ENCODE data around the gene TPK1. TPM values are rescaled to one million over a fixed set of nuclear protein-coding genes. Genes with fewer than 3 reads are reported as not detected.

The TPK1 gene
- polyA plus RNA-seq, 1 of the 3 experiments (the other 2 are of a cell fraction): 3.3 TPM

GRCh38 chr7:144884896-144885295, 49.0 kb upstream of the TPK1 start:
- Histone ChIP-seq H3K4me3 (ENCODE audit: low read depth in 2 of 2, low read length in 1 of 2) (no peak overlapping the region), H3K36me3 (replicated peaks in 1 of 2; ENCODE audit: control insufficient read depth in 1 of 2, insufficient read depth in 2 of 2, low read length in 1 of 2) (no peaks in the 10 kb centered on the region), H3F3A (replicated peaks; ENCODE audit: insufficient read depth) (no peaks in the 10 kb centered on the region), H3K9me2 (no peaks in the 10 kb centered on the region), H3K9ac (no peak overlapping the region), H3K4me2 (no peak overlapping the region), H3K27me3 (ENCODE audit: insufficient read depth) (peaks cover 3% of the 10 kb centered on the region; the same call in 1 of the 2 replicates), H4K20me1 (ENCODE audit: insufficient read depth) (no peaks in the 10 kb centered on the region), H3K9me3 (no peaks in the 10 kb centered on the region), H3K27ac (ENCODE audit: low read depth in 2 of 2, low read length in 1 of 2) (no peak overlapping the region), H3K4me1 (ENCODE audit: control insufficient read depth in 1 of 2, insufficient read depth in 2 of 2, low read depth in 1 of 2, low read length in 1 of 2) (no peaks in the 10 kb centered on the region), H2AFZ (ENCODE audit: low read depth) (no peak overlapping the region), H3K79me2 (ENCODE audit: insufficient read depth) (no peaks in the 10 kb centered on the region)
- ChIA-PET POLR2A (no interaction called here), CTCF (no interaction called here)
- TF ChIP-seq YY1 (IDR thresholded peaks at IDR 0.05; ENCODE audit: low read depth) (no peak), FOXJ3 (CRISPR knock-in tag; IDR thresholded peaks at IDR 0.05) (no peak), FOSL2 (IDR thresholded peaks at IDR 0.05; ENCODE audit: borderline replicate concordance, low read depth) (no peak), ELF1 (IDR thresholded peaks at IDR 0.05) (no peak), EZH2phosphoT487 (IDR thresholded peaks at IDR 0.05; ENCODE audit: borderline replicate concordance, low read depth) (no peak), IRF3 (IDR thresholded peaks at IDR 0.05; ENCODE audit: low read depth, low read length) (no peak), MXI1 (IDR thresholded peaks at IDR 0.05; ENCODE audit: low read depth, low read length) (no peak), NFIC (IDR thresholded peaks at IDR 0.05; ENCODE audit: borderline replicate concordance) (no peak), JUND (IDR thresholded peaks at IDR 0.05) (no peak), GATA2 (CRISPR knock-in tag; IDR thresholded peaks at IDR 0.05) (no peak), RCOR1 (IDR thresholded peaks at IDR 0.05; ENCODE audit: low read length) (no peak), TEAD4 (IDR thresholded peaks at IDR 0.05; ENCODE audit: borderline replicate concordance, insufficient read depth) (no peak), SMC3 (IDR thresholded peaks at IDR 0.05; ENCODE audit: low read depth, low read length) (no peak)
- TF ChIP-seq, protein P1, sequence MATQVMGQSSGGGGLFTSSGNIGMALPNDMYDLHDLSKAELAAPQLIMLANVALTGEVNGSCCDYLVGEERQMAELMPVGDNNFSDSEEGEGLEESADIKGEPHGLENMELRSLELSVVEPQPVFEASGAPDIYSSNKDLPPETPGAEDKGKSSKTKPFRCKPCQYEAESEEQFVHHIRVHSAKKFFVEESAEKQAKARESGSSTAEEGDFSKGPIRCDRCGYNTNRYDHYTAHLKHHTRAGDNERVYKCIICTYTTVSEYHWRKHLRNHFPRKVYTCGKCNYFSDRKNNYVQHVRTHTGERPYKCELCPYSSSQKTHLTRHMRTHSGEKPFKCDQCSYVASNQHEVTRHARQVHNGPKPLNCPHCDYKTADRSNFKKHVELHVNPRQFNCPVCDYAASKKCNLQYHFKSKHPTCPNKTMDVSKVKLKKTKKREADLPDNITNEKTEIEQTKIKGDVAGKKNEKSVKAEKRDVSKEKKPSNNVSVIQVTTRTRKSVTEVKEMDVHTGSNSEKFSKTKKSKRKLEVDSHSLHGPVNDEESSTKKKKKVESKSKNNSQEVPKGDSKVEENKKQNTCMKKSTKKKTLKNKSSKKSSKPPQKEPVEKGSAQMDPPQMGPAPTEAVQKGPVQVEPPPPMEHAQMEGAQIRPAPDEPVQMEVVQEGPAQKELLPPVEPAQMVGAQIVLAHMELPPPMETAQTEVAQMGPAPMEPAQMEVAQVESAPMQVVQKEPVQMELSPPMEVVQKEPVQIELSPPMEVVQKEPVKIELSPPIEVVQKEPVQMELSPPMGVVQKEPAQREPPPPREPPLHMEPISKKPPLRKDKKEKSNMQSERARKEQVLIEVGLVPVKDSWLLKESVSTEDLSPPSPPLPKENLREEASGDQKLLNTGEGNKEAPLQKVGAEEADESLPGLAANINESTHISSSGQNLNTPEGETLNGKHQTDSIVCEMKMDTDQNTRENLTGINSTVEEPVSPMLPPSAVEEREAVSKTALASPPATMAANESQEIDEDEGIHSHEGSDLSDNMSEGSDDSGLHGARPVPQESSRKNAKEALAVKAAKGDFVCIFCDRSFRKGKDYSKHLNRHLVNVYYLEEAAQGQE (IDR thresholded peaks at IDR 0.05; ENCODE audit: low read depth, low read length): no peak
- DNase-seq: no peak
- 4% methylated on average over 2 of the region's 2 CpGs for WGBS (ENCODE audit: low lambda C conversion rate)

- Histone ChIP-seq H4K20me1 (ENCODE audit: insufficient read depth) (no peaks in the 10 kb centered on the region), H3K4me1 (ENCODE audit: control insufficient read depth in 1 of 2, insufficient read depth in 2 of 2, low read depth in 1 of 2, low read length in 1 of 2) (no peaks in the 10 kb centered on the region), H3K36me3 (replicated peaks in 1 of 2; ENCODE audit: control insufficient read depth in 1 of 2, insufficient read depth in 2 of 2, low read length in 1 of 2) (no peaks in the 10 kb centered on the region), H3K4me2 (peak overlapping the region; percentile 59; the same call in 1 of the 2 replicates), H3K79me2 (ENCODE audit: insufficient read depth) (no peaks in the 10 kb centered on the region), H3K4me3 (ENCODE audit: low read depth in 2 of 2, low read length in 1 of 2) (no peak overlapping the region), H3K27ac (ENCODE audit: low read depth in 2 of 2, low read length in 1 of 2) (no peak overlapping the region), H3K9ac (no peak overlapping the region), H3K9me3 (no peaks in the 10 kb centered on the region), H3F3A (replicated peaks; ENCODE audit: insufficient read depth) (no peaks in the 10 kb centered on the region), H3K27me3 (ENCODE audit: insufficient read depth) (peaks cover 20% of the 10 kb centered on the region), H2AFZ (ENCODE audit: low read depth) (peak overlapping the region; percentile 42; the same call in 1 of the 2 replicates), H3K9me2 (no peaks in the 10 kb centered on the region)
- WGBS (ENCODE audit: low lambda C conversion rate): 8% methylated on average over 13 of the region's 13 CpGs
- ChIA-PET CTCF (no interaction called here), POLR2A (no interaction called here)
- TF ChIP-seq CHD2 (IDR thresholded peaks at IDR 0.05; ENCODE audit: low read length, partially characterized antibody): no peak
- no peak for TF ChIP-seq FOSL2 (IDR thresholded peaks at IDR 0.05; ENCODE audit: borderline replicate concordance, low read depth)
- no peak for TF ChIP-seq EP300 (IDR thresholded peaks at IDR 0.05; ENCODE audit: borderline replicate concordance in 1 of 2, low read depth in 1 of 2, low read length in 1 of 2)
- TF ChIP-seq FOXJ3 (CRISPR knock-in tag; IDR thresholded peaks at IDR 0.05): no peak
- no peak for DNase-seq
Measured at GRCh38 chr7:144873316-144873845, 37.5 kb upstream of the TPK1 start.
